CD4-positive, alpha-beta T cell treated with Interferon alpha-2 for 1 hour (primary cell): Measurements from ENCODE around the gene RPN1.
"Not testable (repeated sequence)": the region's sequence is repeated elsewhere in the genome, so short reads cannot be mapped to it uniquely, and the experiment has no call there.

Experiments used
- DNase-seq, 2 donors: peaks; one replicate each; pipeline ENCODE4 v3.0.0-alpha.2; 2020 to 2022

RPN1 gene

GRCh38 chr3:128650096-128651050, at the start of gene RPN1:
Gene RPN1 (minus strand): TSS chr3:128650818. CDS start chr3:128650800, 18 bp downstream.
- DNase-seq: peak; percentile 95 to 96

GRCh38 chr3:128698211-128699047, 47.8 kb upstream of the RPN1 start:
- DNase-seq: no peak

GRCh38 chr3:128697341-128697740, 46.7 kb upstream of the RPN1 start:
- no peak for DNase-seq

- no peak for DNase-seq
These were observed 43.1 kb upstream of the RPN1 start for GRCh38 chr3:128693696-128694095.

- DNase-seq: no peak
These were observed 38.4 kb upstream of the RPN1 start for GRCh38 chr3:128689060-128689459.

- DNase-seq: no peak
These were observed 35.8 kb upstream of the RPN1 start for GRCh38 chr3:128686465-128686864.

- no peak for DNase-seq
These were observed 34.5 kb upstream of the RPN1 start for GRCh38 chr3:128684986-128685726.

- DNase-seq: no peak
These were observed 33.3 kb upstream of the RPN1 start for GRCh38 chr3:128683957-128684356.

- DNase-seq: no peak
These were observed 30.8 kb upstream of the RPN1 start for GRCh38 chr3:128681369-128681829.

- DNase-seq: peak; percentile 97
These were observed 30.2 kb upstream of the RPN1 start for GRCh38 chr3:128680603-128681368.

- no peak for DNase-seq
These were observed 28.7 kb upstream of the RPN1 start for GRCh38 chr3:128679338-128679737.

- not testable (repeated sequence) for DNase-seq
These were observed 25.2 kb upstream of the RPN1 start for GRCh38 chr3:128675802-128676201.

GRCh38 chr3:128674161-128674784, 23.7 kb upstream of the RPN1 start:
- DNase-seq: no peak

- DNase-seq: no peak
These were observed 17.0 kb upstream of the RPN1 start for GRCh38 chr3:128667641-128668040.

GRCh38 chr3:128665362-128666021, 14.9 kb upstream of the RPN1 start:
- DNase-seq: no peak

- DNase-seq: no peak
These were observed 12.5 kb upstream of the RPN1 start for GRCh38 chr3:128663151-128663550.

GRCh38 chr3:128655531-128655930, 4.9 kb upstream of the RPN1 start:
- no peak for DNase-seq

GRCh38 chr3:128653993-128654805, 3.6 kb upstream of the RPN1 start:
- DNase-seq: peak; percentile 43 to 76

- peak in 1 of 2 donors; percentile 54 for DNase-seq
These were observed 2.9 kb upstream of the RPN1 start for GRCh38 chr3:128653383-128653992.
